ENCODE results near the gene ABCC1.
"Not testable (repeated sequence)": the region's sequence is repeated elsewhere in the genome, so short reads cannot be mapped to it uniquely, and the experiment has no call there.

ABCC1 gene

DNA sequence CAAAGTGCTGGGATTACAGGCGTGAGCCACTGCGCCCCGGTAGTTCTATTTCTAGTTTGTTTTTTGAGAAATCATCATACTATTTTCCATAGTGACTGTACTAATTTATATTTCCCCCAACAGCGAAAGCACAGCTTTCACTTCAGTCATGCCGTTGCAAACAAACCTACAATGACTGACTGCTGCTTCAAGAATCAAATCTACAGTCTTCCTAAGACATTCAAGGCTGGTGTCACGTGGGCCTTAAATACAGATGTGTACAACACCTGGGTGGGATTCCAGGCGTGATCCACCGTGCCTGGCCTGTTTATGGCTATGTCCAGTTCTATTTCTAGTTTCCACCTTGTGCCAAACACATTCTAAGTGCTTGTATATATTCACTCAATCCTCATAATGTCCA is 201.9 kb downstream of the ABCC1 start:
- Histone ChIP-seq H3K27me3 (ENCODE audit: low read depth, low read length) (no peaks in the 10 kb centered on the region), H3K4me3 (ENCODE audit: low read length) (no peak overlapping the region), H3K4me1 (ENCODE audit: low read length) (peaks cover 9% of the 10 kb centered on the region; the same call in 1 of the 2 replicates), H3K9ac (ENCODE audit: low read length) (no peak overlapping the region), H3K79me2 (ENCODE audit: low read length) (no peaks in the 10 kb centered on the region), H3K27ac (ENCODE audit: low read length) (no peak overlapping the region), H3K4me2 (ENCODE audit: low read length) (no peak overlapping the region), H4K20me1 (ENCODE audit: insufficient read depth, low read length) (peaks cover 2% of the 10 kb centered on the region; the same call in 1 of the 2 replicates), H3K9me3 (ENCODE audit: insufficient read depth, low read length) (no peaks in the 10 kb centered on the region), H2AFZ (ENCODE audit: low read depth, low read length) (no peak overlapping the region), H3K36me3 (replicated peaks; ENCODE audit: low read depth, low read length) (peaks cover 3% of the 10 kb centered on the region)
- no peak for TF ChIP-seq EZH2phosphoT487 (IDR thresholded peaks at IDR 0.05; ENCODE audit: low read depth)
- TF ChIP-seq, protein P1, sequence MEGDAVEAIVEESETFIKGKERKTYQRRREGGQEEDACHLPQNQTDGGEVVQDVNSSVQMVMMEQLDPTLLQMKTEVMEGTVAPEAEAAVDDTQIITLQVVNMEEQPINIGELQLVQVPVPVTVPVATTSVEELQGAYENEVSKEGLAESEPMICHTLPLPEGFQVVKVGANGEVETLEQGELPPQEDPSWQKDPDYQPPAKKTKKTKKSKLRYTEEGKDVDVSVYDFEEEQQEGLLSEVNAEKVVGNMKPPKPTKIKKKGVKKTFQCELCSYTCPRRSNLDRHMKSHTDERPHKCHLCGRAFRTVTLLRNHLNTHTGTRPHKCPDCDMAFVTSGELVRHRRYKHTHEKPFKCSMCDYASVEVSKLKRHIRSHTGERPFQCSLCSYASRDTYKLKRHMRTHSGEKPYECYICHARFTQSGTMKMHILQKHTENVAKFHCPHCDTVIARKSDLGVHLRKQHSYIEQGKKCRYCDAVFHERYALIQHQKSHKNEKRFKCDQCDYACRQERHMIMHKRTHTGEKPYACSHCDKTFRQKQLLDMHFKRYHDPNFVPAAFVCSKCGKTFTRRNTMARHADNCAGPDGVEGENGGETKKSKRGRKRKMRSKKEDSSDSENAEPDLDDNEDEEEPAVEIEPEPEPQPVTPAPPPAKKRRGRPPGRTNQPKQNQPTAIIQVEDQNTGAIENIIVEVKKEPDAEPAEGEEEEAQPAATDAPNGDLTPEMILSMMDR (IDR thresholded peaks at IDR 0.05; ENCODE audit: low read depth, low read length), result no peak

DNA sequence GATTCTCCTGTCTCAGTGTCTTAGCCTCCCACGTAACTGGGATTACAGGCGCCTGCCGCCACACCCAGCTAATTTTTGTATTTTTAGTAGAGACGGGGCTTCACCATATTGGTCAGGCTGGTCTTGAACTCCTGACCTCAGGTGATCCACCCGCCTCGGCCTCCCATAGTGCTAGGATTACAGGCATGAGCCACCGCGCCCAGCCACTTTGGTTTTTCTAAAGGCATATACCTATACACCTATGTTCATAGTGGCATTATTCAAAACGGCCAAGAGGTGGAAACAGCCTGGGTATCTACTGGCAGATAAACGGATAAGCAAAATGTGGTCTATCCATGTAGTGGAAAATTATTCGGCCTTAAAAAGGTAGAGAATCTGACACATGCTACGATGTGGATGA is 203.6 kb downstream of the ABCC1 start:
- not testable (repeated sequence) for H3K4me3 ChIP-seq (ENCODE audit: low read length); H3K79me2 ChIP-seq (ENCODE audit: low read length); H4K20me1 ChIP-seq (ENCODE audit: insufficient read depth, low read length); H3K4me2 ChIP-seq (ENCODE audit: low read length); H3K27me3 ChIP-seq (ENCODE audit: low read depth, low read length); H2AFZ ChIP-seq (ENCODE audit: low read depth, low read length); H3K9me3 ChIP-seq (ENCODE audit: insufficient read depth, low read length); H3K4me1 ChIP-seq (ENCODE audit: low read length); H3K36me3 ChIP-seq (replicated peaks; ENCODE audit: low read depth, low read length); H3K9ac ChIP-seq (ENCODE audit: low read length); H3K27ac ChIP-seq (ENCODE audit: low read length)

DNA sequence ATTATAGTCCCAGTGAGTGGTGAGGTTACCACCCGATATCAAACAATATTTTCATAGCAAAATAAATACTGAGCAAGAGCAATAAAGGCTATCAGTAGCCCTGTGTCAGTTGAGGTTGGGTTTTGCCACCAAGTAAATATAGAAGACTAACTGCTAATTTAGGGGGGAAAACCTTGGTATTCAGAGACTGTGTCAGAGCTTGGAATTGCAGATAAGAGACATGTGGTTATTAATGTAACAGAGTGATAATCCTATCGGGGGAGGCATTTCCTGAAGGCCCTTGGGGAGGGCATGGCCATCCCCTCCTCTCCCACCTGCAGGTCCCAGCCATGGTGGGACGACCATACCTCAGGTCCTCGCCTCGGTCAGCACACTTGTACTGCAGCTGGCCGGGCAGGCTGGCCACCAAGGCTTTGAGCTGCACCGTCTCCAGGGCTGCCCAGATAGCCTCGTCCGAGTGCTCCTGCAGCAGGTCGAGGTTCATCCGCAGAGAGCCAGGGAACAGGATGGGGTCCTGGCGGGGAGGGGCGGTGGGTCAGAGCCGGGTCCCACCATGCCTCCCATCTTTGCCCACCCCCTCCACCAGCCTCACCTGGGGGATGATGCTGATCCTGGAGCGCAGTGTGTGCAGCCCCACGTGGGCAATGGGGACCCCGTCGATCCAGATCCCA is 205.0 kb downstream of the ABCC1 start:
- Histone ChIP-seq H3K4me2 (ENCODE audit: low read length) (no peak overlapping the region), H3K79me2 (ENCODE audit: low read length) (no peaks in the 10 kb centered on the region), H3K4me3 (ENCODE audit: low read length) (no peak overlapping the region), H3K27me3 (ENCODE audit: low read depth, low read length) (no peaks in the 10 kb centered on the region), H3K4me1 (ENCODE audit: low read length) (no peaks in the 10 kb centered on the region), H3K9me3 (ENCODE audit: insufficient read depth, low read length) (no peaks in the 10 kb centered on the region), H3K36me3 (replicated peaks; ENCODE audit: low read depth, low read length) (no peaks in the 10 kb centered on the region), H3K9ac (ENCODE audit: low read length) (no peak overlapping the region), H3K27ac (ENCODE audit: low read length) (no peak overlapping the region), H4K20me1 (ENCODE audit: insufficient read depth, low read length) (no peaks in the 10 kb centered on the region), H2AFZ (ENCODE audit: low read depth, low read length) (no peak overlapping the region)
- TF ChIP-seq EZH2phosphoT487 (IDR thresholded peaks at IDR 0.05; ENCODE audit: low read depth), result no peak
- TF ChIP-seq, protein P1 (IDR thresholded peaks at IDR 0.05; ENCODE audit: low read depth, low read length), result no peak

DNA sequence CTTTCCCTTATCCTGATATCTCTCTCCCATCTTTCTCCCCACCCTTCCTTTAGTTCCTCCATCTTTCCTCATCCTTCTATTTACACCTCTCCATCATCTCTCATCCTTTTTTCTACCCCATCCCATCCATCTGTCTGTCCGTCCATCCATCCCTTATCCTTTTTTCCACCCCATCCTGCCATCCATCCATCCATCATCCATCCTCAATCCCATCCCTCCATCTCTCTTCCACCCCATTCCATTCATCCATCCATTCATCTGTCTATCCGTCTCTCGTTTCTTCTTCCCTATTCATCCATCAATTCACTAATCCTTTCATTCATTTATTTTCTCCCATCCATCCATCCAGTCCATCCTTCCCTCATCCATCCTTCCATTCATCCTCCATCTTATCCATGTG is 205.8 kb downstream of the ABCC1 start:
- H3K36me3 ChIP-seq (replicated peaks; ENCODE audit: low read depth, low read length), result no peaks in the 10 kb centered on the region
- H3K4me2 ChIP-seq (ENCODE audit: low read length), result no peak overlapping the region
- no peaks in the 10 kb centered on the region for H3K27me3 ChIP-seq (ENCODE audit: low read depth, low read length)
- no peak overlapping the region for H3K27ac ChIP-seq (ENCODE audit: low read length)
- H3K4me1 ChIP-seq (ENCODE audit: low read length), result no peaks in the 10 kb centered on the region
- H2AFZ ChIP-seq (ENCODE audit: low read depth, low read length), result no peak overlapping the region
- H3K9me3 ChIP-seq (ENCODE audit: insufficient read depth, low read length), result no peaks in the 10 kb centered on the region
- H3K79me2 ChIP-seq (ENCODE audit: low read length), result no peaks in the 10 kb centered on the region
- H3K9ac ChIP-seq (ENCODE audit: low read length), result no peak overlapping the region
- TF ChIP-seq, protein P1 (IDR thresholded peaks at IDR 0.05; ENCODE audit: low read depth, low read length), result no peak
- no peak for TF ChIP-seq EZH2phosphoT487 (IDR thresholded peaks at IDR 0.05; ENCODE audit: low read depth)
- H4K20me1 ChIP-seq (ENCODE audit: insufficient read depth, low read length), result no peaks in the 10 kb centered on the region
- no peak overlapping the region for H3K4me3 ChIP-seq (ENCODE audit: low read length)
